Effector CD4-positive, alpha-beta T cell (primary cell): ENCODE results near the gene CHD2.

Source experiments
- DNase-seq: peaks from one replicate; pipeline ENCODE4 v3.0.0-alpha.2; 2020

Gene CHD2

GRCh38 chr15:93072411-93073394 lies 172.6 kb downstream of the CHD2 start:
- DNase-seq: no peak

DNA sequence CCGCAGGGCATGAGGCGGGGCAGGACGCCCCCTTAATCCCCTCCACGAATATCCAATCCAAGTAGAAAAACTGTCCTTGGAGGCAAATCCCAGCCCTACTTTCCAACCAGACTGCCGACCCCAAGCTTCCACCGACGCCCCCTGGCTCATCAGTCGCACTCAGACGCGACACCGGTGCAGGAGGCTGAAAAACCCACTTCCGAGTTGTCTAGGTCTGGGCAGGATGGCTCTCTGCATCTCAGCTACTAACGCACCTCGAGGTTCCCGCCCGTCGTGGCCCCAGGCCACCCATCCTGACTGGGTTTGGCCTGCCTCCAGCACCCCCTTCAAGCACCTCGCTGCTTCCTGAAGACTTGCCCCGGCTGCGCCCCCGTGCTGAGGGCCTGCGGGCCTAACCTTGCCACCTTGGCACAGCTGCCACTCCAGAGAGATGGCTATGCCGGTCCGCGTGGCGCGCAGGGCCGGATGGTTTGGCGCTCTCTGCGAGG lies 173.4 kb downstream of the CHD2 start:
- no peak for DNase-seq

DNA sequence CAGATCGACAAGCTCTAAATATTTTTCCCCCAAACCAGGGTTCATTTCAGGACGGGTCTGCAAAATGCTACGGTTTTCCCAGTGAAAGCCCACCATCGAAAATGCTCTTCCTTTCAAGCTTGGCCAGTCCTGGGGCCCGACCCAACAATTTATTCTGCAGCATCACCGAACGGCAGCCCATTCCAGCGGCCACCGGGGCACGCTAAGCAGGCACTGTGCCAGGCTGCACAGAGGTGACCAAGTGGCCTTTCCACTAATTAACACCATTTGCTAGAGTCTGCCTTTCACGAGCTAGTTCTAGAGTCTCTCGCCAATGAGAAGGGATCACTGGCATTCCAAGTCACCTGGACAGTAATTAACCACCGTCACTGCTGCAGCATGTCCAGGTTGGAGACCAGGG lies 174.5 kb downstream of the CHD2 start:
- DNase-seq: no peak

- no peak for DNase-seq
Measured at GRCh38 chr15:93076217-93076616, 176.1 kb downstream of the CHD2 start.

DNA sequence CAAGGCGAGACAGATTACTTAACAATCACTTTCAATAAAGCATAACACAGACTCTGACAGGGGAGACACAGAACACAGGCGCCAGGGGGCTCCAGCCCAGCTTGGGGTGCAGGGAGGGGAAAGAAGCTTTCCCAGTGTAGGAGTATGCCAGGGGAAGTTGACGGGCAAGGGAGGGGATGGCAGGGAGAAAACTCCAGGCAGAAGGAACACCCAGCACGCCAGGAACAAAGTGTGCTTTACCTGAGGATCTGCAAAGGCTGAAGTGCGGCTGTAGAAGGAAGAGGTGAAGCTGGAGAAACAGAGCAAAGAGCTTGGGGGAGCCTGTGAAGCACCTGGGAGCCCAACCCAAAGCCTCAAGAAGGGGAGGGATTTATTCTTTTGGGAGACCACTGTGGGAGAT lies 176.8 kb downstream of the CHD2 start:
- no peak for DNase-seq
